ENCODE data around the gene LRIT2.
"Not testable (repeated sequence)": the region's sequence is repeated elsewhere in the genome, so short reads cannot be mapped to it uniquely, and the experiment has no call there.

LRIT2 gene

DNA sequence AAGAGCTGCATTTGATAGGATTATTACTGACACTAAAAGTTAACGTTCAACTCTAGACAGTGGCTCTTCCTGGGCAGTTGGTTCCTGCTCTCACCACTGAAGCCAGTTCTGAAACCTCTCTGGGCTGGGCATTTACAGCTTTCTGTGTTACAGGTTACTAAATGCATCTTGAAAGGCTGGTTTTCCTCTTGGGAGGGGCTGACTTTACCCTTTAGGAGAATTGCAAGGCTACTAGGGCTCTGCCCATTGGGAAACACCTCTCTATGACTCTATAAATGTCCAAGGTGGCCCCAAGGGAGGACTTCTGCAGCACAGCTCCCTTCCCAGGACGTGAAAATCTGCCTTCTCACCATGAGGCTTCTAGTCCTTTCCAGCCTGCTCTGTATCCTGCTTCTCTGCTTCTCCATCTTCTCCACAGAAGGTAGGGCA lies 51.8 kb downstream of the LRIT2 start, which contains the start of gene GPR15LG:
GPR15LG (plus strand) TSS at position 301 of the 429 bp plus-strand sequence; CDS start at position 352, 51 bp downstream.
- TF ChIP-seq, protein P1, sequence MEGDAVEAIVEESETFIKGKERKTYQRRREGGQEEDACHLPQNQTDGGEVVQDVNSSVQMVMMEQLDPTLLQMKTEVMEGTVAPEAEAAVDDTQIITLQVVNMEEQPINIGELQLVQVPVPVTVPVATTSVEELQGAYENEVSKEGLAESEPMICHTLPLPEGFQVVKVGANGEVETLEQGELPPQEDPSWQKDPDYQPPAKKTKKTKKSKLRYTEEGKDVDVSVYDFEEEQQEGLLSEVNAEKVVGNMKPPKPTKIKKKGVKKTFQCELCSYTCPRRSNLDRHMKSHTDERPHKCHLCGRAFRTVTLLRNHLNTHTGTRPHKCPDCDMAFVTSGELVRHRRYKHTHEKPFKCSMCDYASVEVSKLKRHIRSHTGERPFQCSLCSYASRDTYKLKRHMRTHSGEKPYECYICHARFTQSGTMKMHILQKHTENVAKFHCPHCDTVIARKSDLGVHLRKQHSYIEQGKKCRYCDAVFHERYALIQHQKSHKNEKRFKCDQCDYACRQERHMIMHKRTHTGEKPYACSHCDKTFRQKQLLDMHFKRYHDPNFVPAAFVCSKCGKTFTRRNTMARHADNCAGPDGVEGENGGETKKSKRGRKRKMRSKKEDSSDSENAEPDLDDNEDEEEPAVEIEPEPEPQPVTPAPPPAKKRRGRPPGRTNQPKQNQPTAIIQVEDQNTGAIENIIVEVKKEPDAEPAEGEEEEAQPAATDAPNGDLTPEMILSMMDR (IDR thresholded peaks at IDR 0.05; ENCODE audit: low read length, missing control alignments) = no peak
- no peak within 1 kb of the TSS for H3K4me3 ChIP-seq (replicated peaks; ENCODE audit: low read depth, low read length)
- no peak for DNase-seq (ENCODE audit: low read depth)

DNA sequence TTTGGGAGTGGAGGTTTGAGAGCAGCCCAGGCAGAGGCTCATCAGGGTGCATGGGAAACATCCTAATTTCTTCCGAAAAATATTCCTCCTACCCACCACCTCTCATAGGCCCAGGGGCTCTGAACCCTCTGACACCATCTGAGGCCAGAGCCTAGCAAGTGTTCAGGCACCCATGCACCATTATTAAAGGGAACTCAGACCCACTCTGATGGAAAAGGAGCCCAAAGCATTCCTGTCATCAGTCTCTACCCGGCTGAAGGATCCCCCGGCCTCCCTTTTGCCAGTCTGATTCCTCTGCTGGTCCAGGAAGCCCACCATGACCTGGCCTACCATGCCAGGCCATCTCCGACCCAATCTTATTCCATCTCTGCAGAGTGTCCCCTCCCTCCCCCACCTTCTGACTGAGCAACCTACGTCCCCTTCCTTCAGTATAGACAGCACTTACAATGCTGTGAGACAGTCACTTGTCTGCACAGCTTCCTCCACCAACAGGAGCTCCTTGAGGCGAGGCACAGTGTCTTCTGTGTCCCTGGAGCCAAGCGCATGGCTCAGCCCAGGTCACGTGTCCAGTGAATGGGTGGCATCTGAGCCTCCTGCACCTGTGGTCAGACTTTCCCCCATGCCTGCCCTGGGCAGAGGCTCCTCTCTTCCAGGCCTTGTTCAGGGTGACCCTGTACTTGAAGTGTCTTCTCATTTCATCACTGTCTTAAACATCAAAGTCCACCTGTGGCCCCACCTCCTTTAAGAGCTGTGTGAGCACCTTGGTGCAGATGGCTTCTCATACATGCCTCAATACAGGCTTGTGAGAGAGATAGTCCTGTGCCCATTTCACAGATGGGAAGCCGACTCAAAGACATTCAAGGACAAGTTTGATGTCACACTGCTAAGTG lies 52.6 kb downstream of the LRIT2 start:
- TF ChIP-seq, protein P1 (IDR thresholded peaks at IDR 0.05; ENCODE audit: low read length, missing control alignments) = no peak
- no peak overlapping the region for H3K4me3 ChIP-seq (replicated peaks; ENCODE audit: low read depth, low read length)
- DNase-seq (ENCODE audit: low read depth) = no peak

DNA sequence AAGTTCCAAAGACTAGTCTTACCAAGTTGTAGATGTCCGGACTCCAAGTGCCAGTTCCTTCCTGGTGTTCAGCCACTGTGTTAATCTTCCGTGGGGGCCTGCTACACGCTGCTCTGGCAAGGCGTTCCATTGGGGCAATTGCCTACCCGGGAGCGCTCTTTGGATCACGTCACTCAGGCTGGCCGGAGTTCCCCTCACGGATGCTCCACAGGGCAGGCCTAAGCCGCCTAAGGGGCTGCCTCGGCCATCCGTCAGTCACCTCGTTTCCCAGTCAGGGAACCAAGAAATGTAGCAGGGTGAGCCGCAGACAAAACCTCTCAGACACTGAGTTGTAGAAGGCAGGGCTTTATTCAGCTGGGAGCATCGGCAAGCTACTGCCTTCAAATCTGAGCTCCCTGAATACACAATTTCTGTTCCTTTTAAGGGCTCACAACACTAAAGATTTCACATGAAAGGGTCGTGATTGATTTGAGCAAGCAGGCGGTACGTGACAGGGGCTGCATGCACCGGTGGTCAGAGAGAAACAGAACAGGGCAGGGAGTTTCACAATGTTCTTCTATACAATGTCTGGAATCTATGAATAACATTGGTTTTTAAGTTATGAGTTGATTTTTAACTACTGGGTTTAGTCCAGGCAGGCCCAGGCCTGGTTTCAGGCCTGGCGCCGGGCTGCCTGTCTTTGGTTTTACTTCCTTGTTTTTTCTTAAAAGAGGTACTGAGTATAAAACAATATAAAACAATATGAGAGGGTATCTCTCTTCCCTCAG lies 53.5 kb downstream of the LRIT2 start:
- H3K4me3 ChIP-seq (replicated peaks; ENCODE audit: low read depth, low read length); DNase-seq (ENCODE audit: low read depth): not testable (repeated sequence)

DNA sequence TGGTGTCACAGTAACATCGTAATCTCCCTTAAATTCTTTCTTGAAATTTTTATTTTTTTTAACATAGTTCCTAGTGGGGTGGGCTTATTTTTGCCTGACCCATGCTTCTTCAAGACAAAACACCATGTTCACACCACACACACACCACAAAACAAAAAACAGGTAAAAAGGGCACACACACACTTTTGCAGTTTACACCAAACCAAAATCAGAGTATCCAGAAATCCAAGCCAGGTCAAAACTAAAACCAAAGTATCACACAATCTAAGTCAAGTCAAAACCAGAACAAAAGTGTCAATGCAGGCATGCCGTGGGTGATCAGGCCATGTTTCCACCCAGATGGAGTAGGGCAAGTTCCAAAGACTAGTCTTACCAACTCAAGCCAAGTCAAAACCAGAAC lies 54.1 kb downstream of the LRIT2 start:
- not testable (repeated sequence) for DNase-seq (ENCODE audit: low read depth); H3K4me3 ChIP-seq (replicated peaks; ENCODE audit: low read depth, low read length)

Data from fibroblast of pulmonary artery (primary cell).